HG03066 (cell line): ENCODE results near the gene PTCH1.

Experiments used
- ATAC-seq: cut with Tn5 transposase; IDR thresholded peaks from one replicate; pipeline ENCODE4 v1.9.1; 2021; ENCODE audit warnings: low read depth; ENCODE audit not compliant: unreplicated experiment

PTCH1 gene

DNA sequence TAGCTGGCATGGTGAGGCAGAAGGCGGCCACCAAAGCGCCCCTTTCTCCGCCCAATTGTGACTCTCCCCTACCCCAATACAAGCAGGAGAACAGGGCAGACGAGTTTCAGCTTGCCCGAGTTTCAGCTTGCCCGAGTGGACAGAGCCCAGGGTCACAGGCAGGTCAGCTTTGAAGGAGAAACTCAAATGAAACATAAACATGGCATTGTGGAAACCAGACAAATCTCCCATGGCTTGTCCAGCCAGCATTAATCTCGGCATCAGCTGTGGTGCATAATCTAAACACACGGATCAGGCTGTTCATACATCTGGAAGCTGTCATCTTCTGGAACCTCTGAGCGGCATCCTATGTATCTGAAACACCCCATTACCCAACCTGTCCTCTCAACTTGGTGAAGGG is 16.9 kb downstream of the PTCH1 start:
- ATAC-seq: no peak

DNA sequence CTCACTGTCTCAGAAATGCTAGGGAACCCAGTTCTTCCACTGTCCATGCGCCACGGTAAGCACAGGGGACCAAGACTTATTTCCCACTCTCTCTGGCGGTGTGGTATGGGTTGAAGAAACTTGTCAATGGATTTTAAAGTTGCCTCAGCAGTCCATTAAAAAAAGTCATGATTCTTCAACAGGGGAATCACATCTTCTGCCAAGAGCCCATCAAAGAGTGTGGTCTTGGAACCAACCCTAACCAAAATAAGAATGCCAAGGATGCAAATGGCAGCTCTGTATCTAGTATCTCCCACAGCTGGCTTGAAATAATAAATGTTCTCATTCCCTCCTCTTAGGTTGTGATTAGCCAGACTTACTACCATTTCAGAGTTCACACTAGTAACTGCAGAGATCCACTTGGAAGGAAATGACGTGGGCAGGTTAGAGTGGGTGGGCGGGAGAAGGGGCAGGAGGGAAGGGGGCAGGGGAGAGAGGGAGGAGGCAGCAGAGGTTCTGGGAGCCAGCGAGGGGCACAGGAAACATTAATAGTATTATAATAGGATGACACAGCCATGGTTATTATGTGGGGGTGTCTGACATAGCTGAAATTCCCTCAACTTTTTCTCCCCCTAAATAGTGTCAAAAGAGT is 17.6 kb downstream of the PTCH1 start:
- ATAC-seq: no peak

DNA sequence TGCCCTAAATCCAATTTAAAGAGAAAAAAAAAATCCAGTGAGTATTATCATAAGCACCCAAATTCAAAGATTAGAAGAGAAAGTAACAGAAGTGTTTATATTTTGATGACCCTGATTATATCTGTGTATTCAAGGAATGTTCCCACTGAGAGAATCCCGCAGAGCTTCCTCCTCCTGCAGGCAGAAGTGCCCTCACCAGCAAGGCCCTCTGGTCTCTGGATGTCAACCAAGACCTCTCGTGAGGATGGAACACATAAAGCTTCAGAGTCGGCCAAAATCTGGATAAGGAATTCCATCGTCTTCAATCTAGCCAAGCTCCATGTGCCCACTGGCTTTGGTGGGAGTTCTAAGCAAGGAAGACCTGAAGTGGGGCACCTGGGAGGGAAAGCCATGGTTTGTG is 18.1 kb downstream of the PTCH1 start:
- ATAC-seq: no peak

DNA sequence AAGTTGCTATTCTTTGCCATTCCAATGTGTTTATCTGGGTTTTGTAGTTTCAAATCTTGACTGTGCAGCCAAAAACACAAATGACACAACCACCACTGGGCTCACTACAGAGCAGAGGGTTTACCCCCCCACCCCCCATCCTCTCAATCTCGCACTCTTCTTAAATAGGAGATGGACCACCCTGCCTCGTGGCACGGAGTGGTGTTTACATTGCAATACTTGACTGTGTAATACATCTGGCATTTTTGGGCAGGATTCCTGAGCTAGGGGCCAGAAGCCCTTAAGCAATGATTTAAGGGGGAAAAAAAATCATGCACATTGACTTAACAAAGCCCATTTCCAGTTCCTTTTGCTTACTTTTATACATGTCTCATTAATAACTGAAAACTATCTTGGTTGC is 19.0 kb downstream of the PTCH1 start:
- ATAC-seq: no peak

DNA sequence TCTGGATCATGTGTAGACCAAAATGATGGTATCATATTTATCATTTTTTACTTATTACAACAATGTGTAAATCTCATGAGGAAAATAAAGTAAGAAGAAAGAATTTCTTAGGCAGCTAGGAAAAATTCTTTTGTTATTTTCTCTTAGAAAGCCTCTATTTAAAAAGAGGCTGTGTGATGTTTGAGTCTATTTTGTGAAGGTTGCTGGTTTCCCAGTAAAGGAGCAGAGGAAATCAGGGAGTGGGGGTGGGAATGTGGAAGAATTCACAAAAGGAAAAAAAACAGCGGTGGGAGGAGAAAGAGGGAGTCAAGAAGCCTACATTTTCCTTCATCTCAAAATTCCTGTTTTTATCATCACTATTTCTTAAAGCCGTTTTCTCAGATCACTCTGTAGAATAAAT is 20.1 kb downstream of the PTCH1 start:
- no peak for ATAC-seq

DNA sequence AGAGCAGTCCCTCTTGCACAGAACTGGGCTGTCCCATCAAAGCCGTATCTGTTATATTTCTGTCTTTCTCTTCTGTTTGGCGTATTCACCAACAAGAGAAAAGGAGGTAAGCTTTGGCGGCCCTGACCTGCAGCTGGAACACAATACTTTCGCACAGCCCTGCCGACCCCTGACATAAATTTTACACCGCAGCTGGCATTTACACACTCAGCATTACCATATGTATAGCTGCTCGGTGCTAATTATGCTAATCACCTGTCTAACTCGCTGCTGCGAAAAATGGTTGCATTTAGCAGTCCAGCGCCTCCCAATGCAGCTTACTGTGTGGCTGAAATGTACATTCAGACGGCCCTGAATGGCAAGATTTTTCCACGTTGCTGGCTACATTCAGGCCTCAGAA is 20.8 kb downstream of the PTCH1 start:
- no peak for ATAC-seq

DNA sequence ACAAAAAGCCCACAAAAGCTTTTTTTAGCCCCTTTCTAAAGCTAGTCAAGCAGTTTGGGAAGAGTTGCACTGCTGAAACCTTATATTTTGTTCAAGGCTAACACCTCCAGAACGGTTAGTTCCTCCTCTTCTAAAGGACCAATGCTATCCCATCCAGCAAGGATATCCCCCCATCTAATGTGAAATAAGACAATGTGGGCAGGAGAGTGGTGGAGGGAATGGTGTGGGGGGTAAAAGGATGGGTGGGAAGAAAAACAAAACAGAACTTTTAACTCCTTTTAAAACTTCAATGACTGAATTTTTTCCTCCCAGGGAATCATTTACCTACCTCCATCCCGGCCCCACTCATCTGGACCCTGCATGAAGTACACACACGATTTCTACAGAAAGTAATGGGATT is 21.2 kb downstream of the PTCH1 start:
- ATAC-seq: no peak

DNA sequence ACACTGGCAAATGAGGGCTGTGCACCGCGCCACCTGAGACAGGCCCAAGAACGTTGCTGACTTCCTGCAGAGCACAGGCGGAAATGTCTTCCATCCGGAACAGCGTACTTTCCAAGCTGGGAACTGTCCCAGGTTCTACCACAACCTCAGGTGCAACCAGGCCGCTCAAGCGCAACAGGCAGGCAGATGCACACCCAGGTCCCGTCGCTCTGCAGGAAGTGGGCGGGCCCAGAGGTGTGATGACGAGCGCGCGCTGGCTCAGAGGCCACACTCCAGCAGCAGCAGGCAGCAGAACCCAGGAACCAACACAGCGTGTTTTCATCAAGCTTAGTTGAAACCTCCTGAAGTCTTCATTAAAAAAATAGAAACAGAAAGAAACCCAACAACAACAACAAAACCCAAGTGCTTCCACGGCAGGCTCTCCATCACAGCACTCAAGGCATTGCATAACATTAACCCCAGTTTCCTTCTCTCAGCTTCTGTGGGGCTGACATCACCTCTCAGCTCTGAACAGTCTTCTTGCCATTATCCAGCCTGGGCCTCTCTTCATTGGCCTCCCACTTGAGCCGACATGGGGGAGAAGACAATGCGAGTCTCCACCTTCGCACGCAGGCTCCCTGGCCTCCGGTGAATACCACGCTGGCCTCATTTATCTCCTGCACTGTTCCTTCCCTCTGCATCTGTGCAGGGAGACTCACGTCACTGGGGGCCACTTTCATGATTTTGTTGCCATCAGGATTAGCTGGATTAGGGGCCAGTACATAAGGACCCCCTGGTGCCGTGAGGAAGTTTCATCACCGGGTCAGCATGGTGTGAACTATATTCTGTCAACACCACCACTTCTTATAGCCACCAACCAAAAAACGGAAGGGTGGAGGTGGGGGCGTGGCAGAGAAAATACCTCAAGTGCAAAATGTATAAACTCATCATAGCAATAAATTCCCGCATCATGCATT is 22.1 kb downstream of the PTCH1 start:
- ATAC-seq: peak; percentile 89

DNA sequence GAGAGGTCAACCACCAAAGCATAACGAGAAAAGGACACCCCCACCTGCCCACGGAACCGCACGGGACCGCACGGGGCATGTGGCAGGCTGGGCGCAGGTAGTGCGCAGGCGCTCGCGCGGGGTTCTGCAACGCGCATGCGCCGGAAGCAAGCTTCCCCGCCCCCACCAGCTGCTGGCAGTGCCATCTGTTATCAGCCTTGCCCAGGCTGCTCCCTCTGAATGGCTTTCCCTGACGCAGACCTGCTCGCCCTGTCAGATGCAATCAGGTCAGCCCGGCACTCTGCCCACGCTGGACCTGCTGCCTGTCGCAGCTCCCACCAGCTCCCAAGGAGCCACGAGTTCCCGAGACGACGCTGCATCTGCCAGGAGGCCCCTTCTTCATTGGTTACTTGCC is 22.8 kb downstream of the PTCH1 start:
- ATAC-seq: no peak

DNA sequence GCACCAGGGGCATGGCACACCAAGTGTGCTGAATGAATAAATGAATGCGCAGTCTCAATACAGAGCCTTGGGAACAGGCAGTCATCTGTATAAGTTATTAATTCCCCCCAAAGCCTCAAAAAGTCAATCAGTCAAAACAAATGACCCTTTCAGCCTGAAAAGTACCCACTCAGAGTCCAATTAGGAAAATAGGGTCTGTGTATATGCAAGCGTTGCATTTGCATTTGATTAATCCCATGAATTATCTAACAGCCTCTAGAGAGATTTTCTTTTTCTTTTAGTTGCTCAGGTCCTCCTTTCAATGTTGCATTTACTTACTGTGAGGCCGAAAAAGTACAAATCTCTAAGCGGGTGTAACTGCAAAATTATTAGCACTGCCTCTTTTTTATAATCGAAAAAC is 23.4 kb downstream of the PTCH1 start:
- ATAC-seq: no peak

DNA sequence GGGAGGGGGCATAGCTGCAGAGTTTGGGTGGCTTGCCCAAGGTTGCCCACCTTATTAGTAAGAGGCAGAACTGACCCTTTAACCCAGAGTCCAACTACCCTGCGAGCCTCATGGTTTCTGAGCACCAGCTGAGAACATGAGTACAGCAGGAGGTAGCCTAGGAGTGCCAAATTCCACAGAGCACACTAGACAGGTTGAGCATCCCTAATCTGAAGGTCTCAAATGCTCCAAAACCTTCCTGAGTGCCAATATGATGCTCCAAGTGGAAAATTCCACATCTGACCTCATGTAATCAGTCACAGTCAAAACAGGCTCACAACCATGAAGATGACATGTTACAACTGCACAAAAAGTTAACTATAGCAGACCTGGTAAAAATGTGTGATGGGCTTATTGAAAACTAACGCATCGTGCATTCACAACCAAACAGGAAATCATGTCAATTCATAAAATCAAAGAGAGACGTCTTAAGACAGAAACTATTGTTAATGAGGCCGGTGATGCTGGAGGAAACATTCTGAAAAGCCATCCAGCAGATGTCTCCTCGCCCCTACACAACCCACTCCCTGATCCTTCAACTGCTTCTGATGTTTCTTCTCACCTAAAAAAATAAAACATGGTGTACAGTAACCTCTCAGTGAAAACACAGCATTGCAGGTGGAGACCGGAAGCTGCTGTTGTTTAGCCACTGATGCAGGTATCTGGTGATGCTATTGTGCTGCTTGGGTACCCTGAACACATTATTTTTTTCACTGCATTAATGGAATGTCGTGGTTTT is 25.0 kb downstream of the PTCH1 start:
- ATAC-seq: no peak

DNA sequence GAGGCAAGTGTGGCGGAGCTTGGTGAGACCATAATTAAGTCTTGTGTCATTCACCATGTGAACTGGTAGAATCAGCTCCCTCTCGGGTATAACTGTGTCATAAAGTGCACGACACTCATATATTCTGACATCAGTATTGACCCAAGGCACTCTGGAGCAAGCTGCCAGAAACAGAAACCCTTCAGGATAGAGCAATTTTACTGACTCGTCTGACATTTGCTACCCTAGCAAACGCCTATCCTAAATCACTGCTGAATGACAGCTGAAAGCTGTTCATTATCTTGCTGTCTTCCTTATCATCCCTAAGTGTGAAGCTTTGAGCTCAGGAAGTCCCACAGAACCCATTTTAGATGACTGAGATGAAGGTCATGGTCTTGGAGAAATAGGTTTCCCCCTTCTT is 27.8 kb downstream of the PTCH1 start:
- no peak for ATAC-seq

DNA sequence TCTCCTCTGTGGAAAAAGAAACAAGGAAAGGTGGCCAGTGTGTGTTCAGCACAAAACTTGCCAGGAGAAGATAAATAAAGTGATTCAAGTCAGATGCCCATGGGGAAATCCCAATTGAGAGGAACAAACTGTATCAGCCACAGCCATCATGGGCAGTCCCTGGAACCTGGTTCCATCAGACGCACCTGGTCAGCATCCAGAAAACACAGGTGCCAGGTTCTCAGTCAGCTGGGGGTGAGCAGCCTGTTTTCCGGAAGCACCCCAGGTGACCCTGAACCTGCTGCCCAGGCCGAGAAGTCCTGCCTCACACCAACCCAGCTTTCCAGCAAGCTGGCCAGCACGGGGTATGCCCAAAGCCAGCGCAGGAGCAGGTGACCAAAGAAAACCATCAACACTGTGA is 30.5 kb downstream of the PTCH1 start:
- no peak for ATAC-seq

DNA sequence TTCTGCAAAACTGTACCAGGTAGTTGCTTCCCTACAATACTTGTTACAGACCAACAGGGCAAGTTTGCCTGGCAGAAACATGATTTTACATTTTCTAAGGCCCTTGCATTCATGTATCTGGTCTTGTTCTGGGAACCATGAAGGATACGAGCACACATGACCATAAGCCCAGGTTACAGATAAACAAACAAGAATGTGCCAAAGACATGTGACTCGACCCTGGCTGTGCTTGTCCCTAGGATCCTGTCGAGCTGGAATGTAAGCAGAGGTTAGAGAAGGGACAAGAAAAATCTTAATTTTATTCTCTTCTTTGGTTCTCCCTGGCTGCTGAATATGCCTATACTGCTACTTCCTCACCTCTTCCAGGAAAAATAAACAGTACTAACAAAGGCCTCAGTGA is 32.5 kb downstream of the PTCH1 start:
- no peak for ATAC-seq

DNA sequence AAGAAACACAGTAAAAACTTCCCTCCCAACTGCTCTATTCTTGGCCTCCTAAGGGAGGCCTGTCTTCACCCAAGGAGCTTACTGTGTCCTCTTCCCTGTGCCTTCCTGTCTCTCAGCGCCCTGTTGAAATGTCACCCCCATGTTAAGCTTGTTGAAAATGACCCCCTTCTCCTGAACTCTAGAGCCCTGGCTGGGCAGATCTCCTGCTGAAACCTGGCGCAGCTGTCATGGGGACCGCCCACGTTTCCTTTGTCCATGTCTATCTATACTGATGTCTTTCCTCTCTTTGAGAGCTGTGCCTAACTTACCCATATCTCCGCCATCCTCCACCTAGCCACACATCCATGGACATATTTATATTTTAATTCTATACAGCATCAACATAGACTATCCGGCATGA is 33.3 kb downstream of the PTCH1 start:
- no peak for ATAC-seq

DNA sequence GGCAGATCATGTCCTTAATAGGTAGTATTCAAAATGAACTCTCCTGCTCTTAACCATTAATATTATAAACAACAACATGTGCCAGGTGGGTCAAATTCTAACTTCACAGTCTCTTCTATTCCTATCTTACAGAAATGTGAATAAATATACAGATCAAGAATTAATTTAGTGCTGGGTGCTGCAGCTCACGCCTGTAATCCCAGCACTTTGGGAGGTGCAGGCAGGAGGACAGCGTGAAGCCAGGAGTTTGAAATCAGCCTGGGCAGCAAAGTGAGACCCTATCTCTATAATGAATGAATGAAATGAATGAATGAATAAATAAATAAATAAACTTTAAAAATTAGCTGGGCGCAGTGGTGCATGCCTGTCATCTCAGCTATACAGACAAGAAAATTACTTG is 34.1 kb downstream of the PTCH1 start:
- ATAC-seq: no peak

DNA sequence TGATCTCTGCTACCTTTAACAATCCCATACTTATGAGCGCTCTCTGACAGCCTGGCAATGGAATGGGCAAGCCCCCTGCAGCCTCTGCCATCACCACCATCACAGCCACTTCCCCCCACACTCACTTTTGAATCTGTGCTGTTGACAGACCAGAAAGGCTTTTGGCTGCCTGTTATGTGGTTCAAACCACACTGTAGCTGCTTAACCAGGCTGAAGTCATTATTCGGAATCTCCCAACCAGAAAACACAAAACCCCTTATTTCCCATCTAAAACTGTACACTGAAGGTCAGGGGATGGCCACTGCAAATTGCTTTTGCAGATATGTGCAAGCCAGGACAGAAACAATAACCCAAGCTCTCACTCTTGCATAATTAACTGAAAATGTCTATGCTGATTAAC is 35.8 kb downstream of the PTCH1 start:
- ATAC-seq: no peak

DNA sequence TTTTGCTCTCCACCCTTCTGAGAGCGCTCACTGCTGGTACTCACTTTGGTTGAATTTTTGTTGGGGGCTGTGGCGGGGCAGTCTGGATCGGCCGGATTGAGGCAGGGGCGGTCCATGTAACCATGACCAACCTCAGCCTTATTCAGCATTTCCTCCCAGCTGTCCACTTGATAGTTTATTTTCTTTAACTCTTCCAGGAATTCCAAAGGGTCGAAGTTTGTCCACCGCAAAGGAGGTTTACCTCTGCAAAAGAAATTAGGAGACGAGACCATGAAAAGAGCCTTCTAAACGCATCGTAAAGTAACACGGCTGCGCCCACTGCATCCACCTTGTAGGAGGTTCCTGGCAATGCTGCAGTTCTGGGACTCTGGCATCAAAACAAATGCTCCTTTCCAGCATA is 36.4 kb downstream of the PTCH1 start:
- no peak for ATAC-seq

DNA sequence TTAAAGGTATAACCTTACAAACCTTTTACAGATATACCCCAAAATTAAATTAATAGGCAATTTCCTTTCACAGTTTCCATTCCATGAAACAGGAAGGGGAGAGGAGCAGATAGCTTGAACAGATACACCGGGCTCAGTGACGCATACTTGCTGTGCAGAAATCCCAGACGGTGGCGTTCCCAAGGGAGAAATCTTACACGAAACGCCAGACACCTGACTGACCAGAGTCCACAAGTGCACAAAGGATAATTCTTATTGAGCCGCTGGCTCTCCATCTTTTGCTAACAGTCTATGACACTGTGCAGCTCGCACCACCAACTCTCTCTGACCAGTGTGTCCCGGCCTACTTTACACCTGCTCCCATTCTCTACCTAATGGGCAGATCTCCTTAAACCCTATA is 37.4 kb downstream of the PTCH1 start:
- no peak for ATAC-seq

DNA sequence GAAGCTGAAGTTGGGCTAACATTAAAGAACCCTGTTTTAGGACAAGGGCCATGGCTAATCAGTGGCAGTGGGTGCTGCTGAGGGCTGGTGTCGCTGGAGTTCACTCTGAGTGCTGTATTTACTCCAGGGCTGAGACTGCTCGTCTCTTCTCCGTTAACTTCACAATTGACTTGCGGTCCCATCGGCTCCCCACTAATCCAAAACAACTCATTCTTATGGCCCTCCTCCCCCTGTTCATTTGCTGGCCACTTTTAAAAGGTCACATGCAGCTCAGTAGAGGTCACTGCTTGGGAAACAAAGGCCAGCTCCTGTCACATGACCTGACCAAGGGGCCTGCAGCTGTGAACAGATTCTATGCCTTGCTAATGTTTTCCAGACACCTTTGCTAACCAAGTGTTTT is 38.4 kb downstream of the PTCH1 start:
- no peak for ATAC-seq

DNA sequence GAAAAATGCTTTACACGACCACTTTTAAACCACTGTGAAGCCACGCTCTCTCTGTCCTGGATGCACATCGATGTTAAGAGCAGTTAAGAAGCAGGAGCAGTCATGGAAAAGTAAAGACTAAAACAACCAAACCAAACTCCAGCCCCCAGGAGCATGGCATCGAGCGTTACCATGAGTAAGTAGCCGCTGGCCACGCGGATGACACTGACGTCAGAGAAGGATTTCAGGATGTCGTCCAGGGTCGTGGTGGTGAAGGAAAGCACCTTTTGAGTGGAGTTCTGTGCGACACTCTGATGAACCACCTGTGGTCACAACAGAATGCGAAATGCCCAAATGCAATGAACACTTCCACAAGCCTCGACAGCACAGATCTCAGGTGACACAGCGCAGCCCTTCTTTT is 38.9 kb downstream of the PTCH1 start:
- ATAC-seq: no peak
